SK-N-SH treated with all-trans-retinoic acid at 6 μM for 48 hours (cell line): ENCODE data around the gene PIM3.

ENCODE experiments used
- ARNTL ChIP-seq: fragments of 450-650 bp; formaldehyde crosslinking; IDR thresholded peaks from 2 replicates; pipeline ENCODE4 v1.5.0; 2020; ENCODE audit warnings: low read depth, mild to moderate bottlenecking, moderate library complexity, borderline replicate concordance
- BACH2 ChIP-seq: fragments of 250-450 bp; sonication (Bioruptor Pico); IDR thresholded peaks from 2 replicates; pipeline ENCODE4 v1.9.0; 2021; ENCODE audit warnings: mild to moderate bottlenecking, borderline replicate concordance
- ESRRG ChIP-seq: fragments of 250-450 bp; sonication (Bioruptor Pico); IDR thresholded peaks from 2 replicates; pipeline ENCODE4 v1.6.1; 2021; ENCODE audit warnings: mild to moderate bottlenecking
- ISL1 ChIP-seq: fragments of 250-450 bp; sonication (Bioruptor Pico); IDR thresholded peaks from 2 replicates; pipeline ENCODE4 v2.1.2; 2022; ENCODE audit warnings: mild to moderate bottlenecking, moderate library complexity
- PPARA ChIP-seq: fragments of 250-450 bp; sonication (Bioruptor Pico); IDR thresholded peaks from 2 replicates; pipeline ENCODE4 v1.5.0; 2020; ENCODE audit warnings: mild to moderate bottlenecking, borderline replicate concordance
- RARB ChIP-seq: fragments of 250-450 bp; sonication (Bioruptor Pico); IDR thresholded peaks from 2 replicates; pipeline ENCODE4 v1.8.0; 2021; ENCODE audit warnings: mild to moderate bottlenecking, moderate library complexity
- TCF4 ChIP-seq: fragments of 250-450 bp; sonication (Bioruptor Pico); IDR thresholded peaks from 2 replicates; pipeline ENCODE4 v1.8.0; 2021; ENCODE audit warnings: mild to moderate bottlenecking, moderate library complexity, borderline replicate concordance
- TOX ChIP-seq: fragments of 250-450 bp; sonication (Bioruptor Pico); IDR thresholded peaks from 2 replicates; pipeline ENCODE4 v1.8.0; 2021; ENCODE audit warnings: mild to moderate bottlenecking, moderate library complexity, borderline replicate concordance
- ZFP3 ChIP-seq: fragments of 250-450 bp; sonication (Bioruptor Pico); IDR thresholded peaks from 2 replicates; pipeline ENCODE4 v1.5.0; 2020; ENCODE audit warnings: mild to moderate bottlenecking, moderate library complexity
- ZFP30 ChIP-seq: fragments of 450-650 bp; formaldehyde crosslinking; IDR thresholded peaks from 2 replicates; pipeline ENCODE4 v1.5.0; 2022; ENCODE audit warnings: mild to moderate bottlenecking, moderate library complexity
- ZNF565 ChIP-seq: fragments of 450-650 bp; formaldehyde crosslinking; conservative IDR thresholded peaks from 2 replicates; pipeline ENCODE4 v1.5.0; 2020; ENCODE audit warnings: low read depth, mild to moderate bottlenecking, moderate library complexity
- TF ChIP-seq, protein P1 (sequence below): fragments of 250-450 bp; sonication (Bioruptor Pico); IDR thresholded peaks from 2 replicates; pipeline ENCODE4 v1.8.0; 2020; ENCODE audit warnings: mild to moderate bottlenecking, moderate library complexity, borderline replicate concordance
- TF ChIP-seq, protein P2 (sequence below): fragments of 250-450 bp; sonication (Bioruptor Pico); IDR thresholded peaks from 2 replicates; pipeline ENCODE4 v1.5.1; 2020; ENCODE audit warnings: low read depth, mild to moderate bottlenecking, moderate library complexity
- TF ChIP-seq, protein P3 (sequence below): fragments of 250-450 bp; sonication (Bioruptor Pico); IDR thresholded peaks from 2 replicates; pipeline ENCODE4 v1.5.0; 2020; ENCODE audit warnings: mild to moderate bottlenecking, moderate library complexity

DNA sequence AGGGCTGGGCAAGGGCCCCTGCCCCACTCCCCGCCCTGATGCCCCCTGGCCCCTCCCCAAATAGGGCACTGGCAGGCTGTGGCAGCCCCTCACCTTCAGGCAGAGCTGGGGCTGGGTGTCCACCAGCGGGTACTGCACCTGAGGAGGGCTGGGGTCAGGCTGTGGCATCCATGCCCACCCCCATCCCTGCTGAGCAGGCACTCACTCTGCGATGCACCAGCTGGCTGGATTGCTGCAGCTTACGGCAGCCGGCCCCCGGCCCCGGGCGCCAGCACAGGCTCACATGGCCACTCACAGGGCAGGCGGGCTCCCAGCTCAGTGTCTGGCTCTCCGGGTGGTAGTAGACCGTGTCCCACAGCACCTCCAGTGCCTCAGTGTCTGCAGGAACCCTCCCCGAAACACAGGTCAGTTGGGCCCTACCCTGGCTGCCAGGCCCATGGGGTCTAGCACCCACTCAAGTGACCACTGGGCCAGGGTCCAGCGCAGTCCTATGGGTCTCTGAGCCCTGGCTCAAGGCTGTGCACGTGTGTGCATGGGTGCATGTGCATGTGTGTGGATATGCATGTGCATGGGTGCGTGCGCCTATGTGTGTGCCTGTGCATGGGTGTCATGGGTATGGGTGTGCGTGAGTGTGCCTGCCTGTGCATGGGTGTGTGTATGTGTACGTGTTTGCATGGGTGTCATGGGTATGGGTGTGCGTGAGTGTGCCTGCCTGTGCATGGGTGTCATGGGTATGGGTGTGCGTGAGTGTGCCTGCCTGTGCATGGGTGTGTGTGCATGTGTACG, 37.6 kb downstream of the PIM3 start:
- TF ChIP-seq ZFP3 (CRISPR knock-in tag) (no peak), ZNF565 (CRISPR knock-in tag) (no peak), BACH2 (CRISPR knock-in tag) (no peak), ARNTL (CRISPR knock-in tag) (no peak), ISL1 (CRISPR knock-in tag) (no peak), PPARA (CRISPR knock-in tag) (no peak), TOX (CRISPR knock-in tag) (no peak), ZFP30 (CRISPR knock-in tag) (no peak), RARB (CRISPR knock-in tag) (no peak), TCF4 (CRISPR knock-in tag) (no peak), ESRRG (CRISPR knock-in tag) (no peak)
- TF ChIP-seq, protein P1, sequence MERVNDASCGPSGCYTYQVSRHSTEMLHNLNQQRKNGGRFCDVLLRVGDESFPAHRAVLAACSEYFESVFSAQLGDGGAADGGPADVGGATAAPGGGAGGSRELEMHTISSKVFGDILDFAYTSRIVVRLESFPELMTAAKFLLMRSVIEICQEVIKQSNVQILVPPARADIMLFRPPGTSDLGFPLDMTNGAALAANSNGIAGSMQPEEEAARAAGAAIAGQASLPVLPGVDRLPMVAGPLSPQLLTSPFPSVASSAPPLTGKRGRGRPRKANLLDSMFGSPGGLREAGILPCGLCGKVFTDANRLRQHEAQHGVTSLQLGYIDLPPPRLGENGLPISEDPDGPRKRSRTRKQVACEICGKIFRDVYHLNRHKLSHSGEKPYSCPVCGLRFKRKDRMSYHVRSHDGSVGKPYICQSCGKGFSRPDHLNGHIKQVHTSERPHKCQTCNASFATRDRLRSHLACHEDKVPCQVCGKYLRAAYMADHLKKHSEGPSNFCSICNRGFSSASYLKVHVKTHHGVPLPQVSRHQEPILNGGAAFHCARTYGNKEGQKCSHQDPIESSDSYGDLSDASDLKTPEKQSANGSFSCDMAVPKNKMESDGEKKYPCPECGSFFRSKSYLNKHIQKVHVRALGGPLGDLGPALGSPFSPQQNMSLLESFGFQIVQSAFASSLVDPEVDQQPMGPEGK (CRISPR knock-in tag): no peak
- TF ChIP-seq, protein P2, sequence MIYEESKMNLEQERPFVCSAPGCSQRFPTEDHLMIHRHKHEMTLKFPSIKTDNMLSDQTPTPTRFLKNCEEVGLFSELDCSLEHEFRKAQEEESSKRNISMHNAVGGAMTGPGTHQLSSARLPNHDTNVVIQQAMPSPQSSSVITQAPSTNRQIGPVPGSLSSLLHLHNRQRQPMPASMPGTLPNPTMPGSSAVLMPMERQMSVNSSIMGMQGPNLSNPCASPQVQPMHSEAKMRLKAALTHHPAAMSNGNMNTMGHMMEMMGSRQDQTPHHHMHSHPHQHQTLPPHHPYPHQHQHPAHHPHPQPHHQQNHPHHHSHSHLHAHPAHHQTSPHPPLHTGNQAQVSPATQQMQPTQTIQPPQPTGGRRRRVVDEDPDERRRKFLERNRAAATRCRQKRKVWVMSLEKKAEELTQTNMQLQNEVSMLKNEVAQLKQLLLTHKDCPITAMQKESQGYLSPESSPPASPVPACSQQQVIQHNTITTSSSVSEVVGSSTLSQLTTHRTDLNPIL (CRISPR knock-in tag): no peak
- TF ChIP-seq, protein P3, sequence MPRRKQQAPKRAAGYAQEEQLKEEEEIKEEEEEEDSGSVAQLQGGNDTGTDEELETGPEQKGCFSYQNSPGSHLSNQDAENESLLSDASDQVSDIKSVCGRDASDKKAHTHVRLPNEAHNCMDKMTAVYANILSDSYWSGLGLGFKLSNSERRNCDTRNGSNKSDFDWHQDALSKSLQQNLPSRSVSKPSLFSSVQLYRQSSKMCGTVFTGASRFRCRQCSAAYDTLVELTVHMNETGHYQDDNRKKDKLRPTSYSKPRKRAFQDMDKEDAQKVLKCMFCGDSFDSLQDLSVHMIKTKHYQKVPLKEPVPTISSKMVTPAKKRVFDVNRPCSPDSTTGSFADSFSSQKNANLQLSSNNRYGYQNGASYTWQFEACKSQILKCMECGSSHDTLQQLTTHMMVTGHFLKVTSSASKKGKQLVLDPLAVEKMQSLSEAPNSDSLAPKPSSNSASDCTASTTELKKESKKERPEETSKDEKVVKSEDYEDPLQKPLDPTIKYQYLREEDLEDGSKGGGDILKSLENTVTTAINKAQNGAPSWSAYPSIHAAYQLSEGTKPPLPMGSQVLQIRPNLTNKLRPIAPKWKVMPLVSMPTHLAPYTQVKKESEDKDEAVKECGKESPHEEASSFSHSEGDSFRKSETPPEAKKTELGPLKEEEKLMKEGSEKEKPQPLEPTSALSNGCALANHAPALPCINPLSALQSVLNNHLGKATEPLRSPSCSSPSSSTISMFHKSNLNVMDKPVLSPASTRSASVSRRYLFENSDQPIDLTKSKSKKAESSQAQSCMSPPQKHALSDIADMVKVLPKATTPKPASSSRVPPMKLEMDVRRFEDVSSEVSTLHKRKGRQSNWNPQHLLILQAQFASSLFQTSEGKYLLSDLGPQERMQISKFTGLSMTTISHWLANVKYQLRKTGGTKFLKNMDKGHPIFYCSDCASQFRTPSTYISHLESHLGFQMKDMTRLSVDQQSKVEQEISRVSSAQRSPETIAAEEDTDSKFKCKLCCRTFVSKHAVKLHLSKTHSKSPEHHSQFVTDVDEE (CRISPR knock-in tag): no peak
